GM10266 (cell line): ENCODE measurements around the gene ZNF302.

Source experiments
- DNase-seq: peaks from one replicate; pipeline ENCODE4 v3.0.0; 2012; ENCODE audit errors: extremely low spot score
- TF ChIP-seq, protein P1 (sequence below): IDR thresholded peaks from 2 replicates; pipeline ENCODE4 v1.5.1; 2012; ENCODE audit warnings: mild to moderate bottlenecking, low read depth; ENCODE audit not compliant: control insufficient read depth, insufficient read depth; ENCODE audit errors: missing control alignments

The ZNF302 gene

DNA sequence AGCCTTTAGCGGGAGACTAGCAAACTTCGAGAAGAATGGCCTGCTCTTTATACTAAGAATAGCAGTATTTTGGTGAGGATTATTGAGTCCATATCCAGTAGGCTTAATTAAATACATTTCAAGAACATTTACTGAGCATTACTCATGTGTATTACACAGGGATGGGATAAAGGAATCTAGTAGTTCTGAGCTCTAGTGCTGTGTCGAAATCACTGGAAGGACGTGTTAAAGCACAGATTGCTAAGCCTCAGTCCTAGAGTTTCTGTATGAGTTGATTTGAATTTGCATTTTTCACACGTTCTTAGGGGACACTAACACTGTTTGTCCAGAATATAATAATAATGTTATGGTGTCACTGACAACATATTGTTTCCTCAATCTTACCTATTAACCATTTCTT lies 9.0 kb downstream of the ZNF302 start:
- TF ChIP-seq, protein P1, sequence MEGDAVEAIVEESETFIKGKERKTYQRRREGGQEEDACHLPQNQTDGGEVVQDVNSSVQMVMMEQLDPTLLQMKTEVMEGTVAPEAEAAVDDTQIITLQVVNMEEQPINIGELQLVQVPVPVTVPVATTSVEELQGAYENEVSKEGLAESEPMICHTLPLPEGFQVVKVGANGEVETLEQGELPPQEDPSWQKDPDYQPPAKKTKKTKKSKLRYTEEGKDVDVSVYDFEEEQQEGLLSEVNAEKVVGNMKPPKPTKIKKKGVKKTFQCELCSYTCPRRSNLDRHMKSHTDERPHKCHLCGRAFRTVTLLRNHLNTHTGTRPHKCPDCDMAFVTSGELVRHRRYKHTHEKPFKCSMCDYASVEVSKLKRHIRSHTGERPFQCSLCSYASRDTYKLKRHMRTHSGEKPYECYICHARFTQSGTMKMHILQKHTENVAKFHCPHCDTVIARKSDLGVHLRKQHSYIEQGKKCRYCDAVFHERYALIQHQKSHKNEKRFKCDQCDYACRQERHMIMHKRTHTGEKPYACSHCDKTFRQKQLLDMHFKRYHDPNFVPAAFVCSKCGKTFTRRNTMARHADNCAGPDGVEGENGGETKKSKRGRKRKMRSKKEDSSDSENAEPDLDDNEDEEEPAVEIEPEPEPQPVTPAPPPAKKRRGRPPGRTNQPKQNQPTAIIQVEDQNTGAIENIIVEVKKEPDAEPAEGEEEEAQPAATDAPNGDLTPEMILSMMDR: no peak
- DNase-seq: no peak

DNA sequence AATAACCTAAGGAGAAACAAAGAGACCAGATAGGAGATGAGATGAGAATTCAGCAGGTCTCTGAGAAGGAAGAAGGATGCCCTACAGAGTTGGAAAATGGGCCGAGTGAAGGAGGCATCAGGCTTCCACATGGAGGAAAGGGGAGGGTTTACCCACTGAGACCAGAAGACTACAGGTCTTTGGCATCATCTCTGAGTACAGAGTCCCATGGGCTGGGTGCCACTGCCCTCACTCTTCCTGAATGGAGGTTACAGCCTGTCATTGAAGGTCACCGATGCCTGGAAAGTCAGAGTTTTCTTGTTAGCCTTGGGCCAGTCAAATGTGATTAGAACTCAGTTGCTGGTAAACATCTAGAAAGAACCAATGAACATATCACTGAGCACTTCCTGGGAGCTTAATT lies 9.9 kb downstream of the ZNF302 start:
- TF ChIP-seq, protein P1: no peak
- no peak for DNase-seq

DNA sequence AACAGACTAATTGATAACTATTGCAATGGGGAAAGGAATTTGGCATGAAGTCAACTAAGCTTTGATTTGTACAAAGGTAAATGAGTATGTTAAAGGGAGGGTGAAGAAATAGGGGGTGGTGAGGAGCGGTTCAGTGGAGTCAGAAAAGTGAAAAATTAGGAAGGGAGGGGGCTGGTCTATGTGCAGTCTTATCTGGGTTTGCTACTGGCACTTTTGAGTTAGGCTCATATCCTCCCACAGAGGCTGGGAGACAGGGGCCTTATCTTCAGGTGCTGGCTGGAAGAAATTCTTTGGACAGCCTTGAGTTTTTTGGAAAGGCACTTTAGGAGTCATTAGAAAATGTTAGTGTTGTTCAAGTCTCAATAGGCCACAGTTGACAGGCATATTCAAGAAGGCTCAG lies 11.1 kb downstream of the ZNF302 start:
- DNase-seq: no peak
- TF ChIP-seq, protein P1: no peak

DNA sequence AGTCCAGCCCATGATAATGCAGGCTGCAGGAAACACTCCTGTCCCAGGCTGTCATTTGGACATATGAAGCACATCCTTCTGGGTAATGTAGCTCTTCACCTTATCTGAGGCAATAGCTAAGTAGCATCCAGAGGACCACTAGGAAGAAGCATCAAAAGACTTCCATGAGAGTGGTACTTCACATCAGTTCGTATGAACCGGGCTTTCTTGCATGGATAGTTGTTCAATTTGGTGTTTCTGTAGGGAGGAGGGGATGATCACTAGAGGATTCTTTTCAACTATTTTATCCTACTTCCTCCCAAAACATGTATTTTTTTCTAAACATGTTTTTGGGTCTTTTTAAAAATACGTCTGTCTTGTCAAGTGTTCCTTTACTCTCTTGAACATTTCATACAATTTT lies 12.9 kb downstream of the ZNF302 start:
- DNase-seq: no peak
- TF ChIP-seq, protein P1: no peak

DNA sequence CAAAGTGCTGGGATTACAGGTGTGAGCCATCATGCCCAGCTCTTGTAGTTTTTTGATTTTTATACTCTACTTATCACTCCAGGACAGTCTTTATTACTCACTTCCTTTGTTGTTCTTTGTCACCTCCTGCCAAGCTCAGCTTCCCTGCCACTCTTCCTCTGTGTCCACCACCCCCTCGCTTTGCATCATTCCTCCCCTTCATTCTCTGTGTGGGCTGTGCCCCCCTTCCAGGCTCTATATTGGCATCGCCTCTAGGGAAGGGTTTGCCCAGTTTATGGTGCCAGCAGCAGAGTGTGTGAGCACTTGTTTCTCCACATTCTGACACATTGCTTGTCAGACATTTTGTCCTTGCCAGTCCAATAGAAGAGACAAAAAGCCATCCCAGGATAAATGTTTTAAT lies 15.1 kb downstream of the ZNF302 start:
- DNase-seq: no peak
- TF ChIP-seq, protein P1: no peak

DNA sequence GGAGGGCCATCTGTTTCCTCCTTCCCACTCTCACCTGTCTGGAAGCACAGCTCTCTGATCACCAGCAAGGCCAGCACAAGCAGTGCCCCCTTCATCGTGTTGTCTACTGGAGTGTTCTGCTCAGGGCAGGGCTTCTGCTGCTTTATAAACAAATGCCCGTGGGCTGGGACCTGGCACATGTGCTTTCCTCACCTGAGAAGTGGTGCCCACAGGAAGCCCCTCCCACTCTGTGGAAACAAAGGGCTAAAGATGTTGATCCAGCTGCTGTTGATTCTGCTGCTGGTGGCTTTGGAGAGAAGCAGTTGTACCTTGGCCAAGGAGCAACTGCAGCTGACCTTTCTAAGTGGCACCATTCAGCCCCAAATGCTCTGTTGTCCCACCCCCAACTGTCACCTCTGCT lies 30.2 kb downstream of the ZNF302 start:
- TF ChIP-seq, protein P1: no peak
- DNase-seq: no peak

DNA sequence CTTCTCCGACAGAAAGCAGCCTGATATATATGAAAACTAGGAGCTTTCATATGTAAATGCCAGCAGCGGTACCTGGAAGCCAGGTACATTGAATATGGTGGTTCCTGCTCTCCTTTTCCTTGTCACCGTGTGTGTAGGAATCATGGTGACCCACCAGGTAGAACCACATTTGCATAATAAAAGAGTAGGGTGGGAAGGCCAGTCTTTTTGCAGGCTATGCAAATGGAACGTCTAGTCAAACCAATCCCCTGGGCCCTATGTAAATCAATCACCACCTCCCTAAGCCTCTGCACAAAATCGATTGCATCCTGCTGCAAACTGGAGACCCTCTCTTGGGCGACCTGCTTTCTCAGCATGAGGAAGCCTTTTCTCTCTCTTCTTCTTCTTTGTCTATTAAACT lies 34.4 kb downstream of the ZNF302 start:
- TF ChIP-seq, protein P1: no peak
- no peak for DNase-seq
